Prostate gland (tissue), 2 donors: ENCODE measurements around the gene SNX25.
A peak's percentile ranks its signal among the peaks of the same experiment; 100 is the strongest.

Experiments
- POLR2A ChIP-seq: fragments of 450-650 bp; IDR thresholded peaks from one replicate; pipeline ENCODE4 v1.6.1; 2016; ENCODE audit warnings: antibody characterized with exemption, mild to moderate bottlenecking
- POLR2AphosphoS5 ChIP-seq: sonication (generic); formaldehyde crosslinking; IDR thresholded peaks from one replicate; pipeline ENCODE4 v1.6.1; 2017; ENCODE audit warnings: antibody characterized with exemption
- TF ChIP-seq, protein P1 (sequence below), 4 experiments: fragments of 200-600 bp in 2 of 4; fragments of 450-650 bp in 2 of 4; sonication (generic) in 2 of 4; IDR thresholded peaks; 1 replicate in 3 of 4; 2 replicates in 1 of 4; pipeline ENCODE4 v1.5.1; 2016 to 2019; ENCODE audit warnings: antibody characterized with exemption in 4 of 4, mild to moderate bottlenecking in 2 of 4, moderate library complexity in 2 of 4

DNA sequence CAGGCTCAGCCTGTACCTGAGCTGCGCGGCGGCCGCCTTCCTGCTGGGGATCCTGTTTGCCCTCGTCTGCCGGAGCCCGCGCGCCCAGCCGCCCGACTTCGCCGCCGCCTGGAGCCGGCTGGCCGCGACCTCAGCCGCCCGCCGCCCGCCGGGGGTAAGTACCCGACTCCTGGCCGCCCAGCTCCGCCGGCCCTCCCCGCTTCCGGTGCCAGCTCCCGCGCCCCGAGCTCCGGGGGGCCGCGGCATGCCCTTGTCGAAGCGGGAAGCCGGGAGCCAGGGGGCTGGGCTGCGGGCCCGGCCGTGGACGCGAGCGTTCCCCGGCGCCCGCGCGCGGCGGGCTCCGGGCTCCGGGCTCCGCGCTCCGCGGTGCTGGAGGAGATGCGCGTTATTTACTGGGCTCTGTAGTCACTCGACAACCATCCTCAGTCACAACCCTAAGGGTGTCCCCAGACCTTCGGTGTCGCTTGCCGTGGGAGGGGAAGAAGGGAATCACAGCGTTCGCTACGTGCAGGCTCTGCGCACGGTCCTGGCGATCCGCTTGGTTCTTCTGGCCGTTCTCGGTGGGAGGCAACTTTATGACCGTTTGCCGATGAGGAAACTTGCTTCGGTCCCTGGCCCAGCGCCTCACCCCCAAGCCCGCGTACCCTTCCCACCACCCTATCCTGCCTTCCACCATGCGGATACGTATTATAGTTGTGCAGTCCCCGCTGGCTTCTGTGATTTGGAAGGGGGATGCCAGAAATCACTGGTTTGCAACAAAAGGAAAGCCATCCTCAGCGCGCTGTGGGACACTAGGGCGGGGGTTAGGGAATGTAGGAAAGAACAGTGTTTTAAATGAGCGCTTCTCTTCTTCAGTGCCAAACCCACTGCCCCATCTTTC is 944 bp downstream of the SNX25 start:
- TF ChIP-seq, protein P1, sequence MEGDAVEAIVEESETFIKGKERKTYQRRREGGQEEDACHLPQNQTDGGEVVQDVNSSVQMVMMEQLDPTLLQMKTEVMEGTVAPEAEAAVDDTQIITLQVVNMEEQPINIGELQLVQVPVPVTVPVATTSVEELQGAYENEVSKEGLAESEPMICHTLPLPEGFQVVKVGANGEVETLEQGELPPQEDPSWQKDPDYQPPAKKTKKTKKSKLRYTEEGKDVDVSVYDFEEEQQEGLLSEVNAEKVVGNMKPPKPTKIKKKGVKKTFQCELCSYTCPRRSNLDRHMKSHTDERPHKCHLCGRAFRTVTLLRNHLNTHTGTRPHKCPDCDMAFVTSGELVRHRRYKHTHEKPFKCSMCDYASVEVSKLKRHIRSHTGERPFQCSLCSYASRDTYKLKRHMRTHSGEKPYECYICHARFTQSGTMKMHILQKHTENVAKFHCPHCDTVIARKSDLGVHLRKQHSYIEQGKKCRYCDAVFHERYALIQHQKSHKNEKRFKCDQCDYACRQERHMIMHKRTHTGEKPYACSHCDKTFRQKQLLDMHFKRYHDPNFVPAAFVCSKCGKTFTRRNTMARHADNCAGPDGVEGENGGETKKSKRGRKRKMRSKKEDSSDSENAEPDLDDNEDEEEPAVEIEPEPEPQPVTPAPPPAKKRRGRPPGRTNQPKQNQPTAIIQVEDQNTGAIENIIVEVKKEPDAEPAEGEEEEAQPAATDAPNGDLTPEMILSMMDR (IDR thresholded peaks at IDR 0.05) = peak in 1 of 4 experiments; percentile 10
- TF ChIP-seq POLR2A = peak; percentile 44
- no peak for TF ChIP-seq POLR2AphosphoS5
